Neural progenitor cell (in vitro differentiated cells): ENCODE data around the gene FAM83E. TPM values are rescaled to one million over a fixed set of nuclear protein-coding genes. Genes with fewer than 3 reads are reported as not detected.

Experiments
- DNase-seq: peaks from one replicate; pipeline ENCODE4 v3.0.0-alpha.2; 2016; ENCODE audit warnings: low spot score
- H2AFZ ChIP-seq: fragments of 200-600 bp; sonication (generic); replicated peaks from 2 replicates; pipeline ENCODE4 v1.6.1; 2016; ENCODE audit warnings: antibody characterized with exemption
- H3F3A ChIP-seq: fragments of 200-600 bp; sonication (generic); 2 replicates; pipeline ENCODE4 v1.6.1; 2016; ENCODE audit warnings: antibody characterized with exemption, low read depth
- H3K27ac ChIP-seq: fragments of 200-600 bp; sonication (generic); 2 replicates; pipeline ENCODE4 v1.5.1; 2016; ENCODE audit warnings: mild to moderate bottlenecking
- H3K27me3 ChIP-seq: fragments of 200-600 bp; sonication (generic); 2 replicates; pipeline ENCODE4 v1.6.1; 2016; ENCODE audit warnings: mild to moderate bottlenecking, moderate library complexity
- H3K36me3 ChIP-seq: fragments of 200-600 bp; sonication (generic); 2 replicates; pipeline ENCODE4 v1.5.1; 2016
- H3K4me1 ChIP-seq: fragments of 200-600 bp; sonication (generic); 2 replicates; pipeline ENCODE4 v1.6.1; 2016; ENCODE audit warnings: mixed run types
- H3K4me2 ChIP-seq: fragments of 200-600 bp; sonication (generic); 2 replicates; pipeline ENCODE4 v1.6.1; 2016
- H3K4me3 ChIP-seq: fragments of 200-600 bp; sonication (generic); 2 replicates; pipeline ENCODE4 v1.5.1; 2016
- H3K79me2 ChIP-seq: fragments of 200-600 bp; sonication (generic); 2 replicates; pipeline ENCODE4 v1.6.1; 2016; ENCODE audit warnings: low read depth
- H3K9ac ChIP-seq: fragments of 200-600 bp; sonication (generic); 2 replicates; pipeline ENCODE4 v1.6.1; 2016
- H3K9me3 ChIP-seq: fragments of 200-600 bp; sonication (generic); 2 replicates; pipeline ENCODE4 v1.5.1; 2016; ENCODE audit warnings: low read depth
- H4K20me1 ChIP-seq: fragments of 200-600 bp; sonication (generic); 2 replicates; pipeline ENCODE4 v1.6.1; 2016; ENCODE audit warnings: low read depth
- H3K27ac Mint-ChIP-seq: 3 replicates; pipeline ENCODE4 v1.8.0; 2021; ENCODE audit warnings: mixed read lengths
- H3K27me3 Mint-ChIP-seq: 2 replicates; pipeline ENCODE4 v1.8.0; 2022; ENCODE audit warnings: low read depth, mild to moderate bottlenecking, inconsistent platforms, moderate library complexity, mixed read lengths; ENCODE audit not compliant: insufficient read depth
- H3K36me3 Mint-ChIP-seq: 3 replicates; pipeline ENCODE4 v1.8.0; 2021; ENCODE audit warnings: mixed read lengths
- H3K4me1 Mint-ChIP-seq: 3 replicates; pipeline ENCODE4 v1.8.0; 2021; ENCODE audit warnings: mixed read lengths
- H3K4me3 Mint-ChIP-seq: 3 replicates; pipeline ENCODE4 v1.8.0; 2021; ENCODE audit warnings: mild to moderate bottlenecking, moderate library complexity, mixed read lengths
- H3K9me3 Mint-ChIP-seq: 3 replicates; pipeline ENCODE4 v1.8.0; 2020; ENCODE audit warnings: mixed read lengths
- EZH2 ChIP-seq: fragments of 200-600 bp; sonication (generic); IDR thresholded peaks from 2 replicates; pipeline ENCODE4 v1.6.1; 2017; ENCODE audit warnings: antibody characterized with exemption, mild to moderate bottlenecking, moderate library complexity
- EZH2phosphoT487 ChIP-seq: fragments of 200-600 bp; sonication (generic); IDR thresholded peaks from 2 replicates; pipeline ENCODE4 v1.6.1; 2017; ENCODE audit warnings: antibody characterized with exemption
- total RNA-seq: library from RNA; depleted of rRNA; stranded (reverse); fragments of >200 nt; gene quantifications from 2 replicates; pipeline ENCODE4 v1.2.3, GENCODE V29; 2015; ENCODE audit warnings: low replicate concordance
- TF ChIP-seq, protein P1 (sequence below): fragments of 200-600 bp; sonication (generic); IDR thresholded peaks from 2 replicates; pipeline ENCODE4 v1.5.1; 2017; ENCODE audit warnings: antibody characterized with exemption, mild to moderate bottlenecking

Gene FAM83E
- 0.06 and 2.6 TPM in 2 replicates for total RNA-seq

DNA sequence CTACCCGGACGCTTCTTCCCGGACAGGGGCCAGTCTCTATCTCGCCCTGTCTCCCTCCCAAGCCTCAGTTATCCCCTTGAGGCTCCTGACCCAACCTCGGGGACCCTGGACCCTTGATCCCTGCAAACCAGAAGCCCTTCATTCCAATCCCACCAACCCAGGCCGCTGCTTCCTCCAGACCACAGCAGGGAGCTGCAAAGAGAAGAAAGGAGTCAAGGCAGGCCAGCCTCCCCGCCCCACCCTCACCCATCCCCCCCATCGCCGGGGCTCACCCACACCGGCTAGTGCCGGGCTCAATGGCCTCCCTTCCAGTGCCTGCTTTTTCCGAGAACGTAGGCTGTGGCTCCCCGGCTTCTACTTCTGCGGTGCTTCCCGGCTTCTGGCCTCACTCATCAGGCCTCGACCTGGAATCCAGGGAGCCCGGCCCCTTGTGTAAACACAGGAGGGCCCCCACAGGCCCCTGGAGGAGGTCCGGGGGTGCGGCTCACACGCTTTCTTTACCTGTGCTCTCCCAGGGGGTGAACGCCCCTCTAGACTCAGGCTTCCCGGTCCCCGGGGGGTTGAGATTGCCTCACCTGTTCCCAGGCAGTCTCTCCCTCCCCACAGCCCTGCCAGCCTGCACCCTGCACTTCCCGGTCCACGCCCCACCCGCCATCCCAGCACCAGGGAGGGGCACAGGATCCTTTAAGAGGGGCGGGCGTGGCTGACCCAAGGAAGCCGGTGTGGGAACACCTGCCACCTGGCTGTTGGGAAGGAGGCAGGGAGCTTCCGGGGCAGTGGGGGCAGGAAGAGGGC is at the start of gene FAM83E:
TSS of gene FAM83E (minus strand) at position 641 of the 795 bp plus-strand sequence. CDS start 1,704 bp downstream, outside the sequence.
- H3K4me1 Mint-ChIP-seq: peaks cover 32% of the 10 kb centered on the region
- peaks cover 34% of the 10 kb centered on the region for H3K79me2 ChIP-seq
- no peaks in the 10 kb centered on the region for H3K9me3 ChIP-seq
- no peaks in the 10 kb centered on the region for H3K27me3 ChIP-seq
- no peaks in the 10 kb centered on the region for H3K36me3 ChIP-seq
- peak within 1 kb of the TSS; percentile 91 for H3K27ac ChIP-seq
- peak within 1 kb of the TSS; percentile 72 for H3K4me3 Mint-ChIP-seq
- peak within 1 kb of the TSS; percentile 76 for H3K4me2 ChIP-seq
- peaks cover 46% of the 10 kb centered on the region for H4K20me1 ChIP-seq
- peak within 1 kb of the TSS; percentile 28 for H3K4me3 ChIP-seq
- DNase-seq: peak; percentile 75
- TF ChIP-seq, protein P1, sequence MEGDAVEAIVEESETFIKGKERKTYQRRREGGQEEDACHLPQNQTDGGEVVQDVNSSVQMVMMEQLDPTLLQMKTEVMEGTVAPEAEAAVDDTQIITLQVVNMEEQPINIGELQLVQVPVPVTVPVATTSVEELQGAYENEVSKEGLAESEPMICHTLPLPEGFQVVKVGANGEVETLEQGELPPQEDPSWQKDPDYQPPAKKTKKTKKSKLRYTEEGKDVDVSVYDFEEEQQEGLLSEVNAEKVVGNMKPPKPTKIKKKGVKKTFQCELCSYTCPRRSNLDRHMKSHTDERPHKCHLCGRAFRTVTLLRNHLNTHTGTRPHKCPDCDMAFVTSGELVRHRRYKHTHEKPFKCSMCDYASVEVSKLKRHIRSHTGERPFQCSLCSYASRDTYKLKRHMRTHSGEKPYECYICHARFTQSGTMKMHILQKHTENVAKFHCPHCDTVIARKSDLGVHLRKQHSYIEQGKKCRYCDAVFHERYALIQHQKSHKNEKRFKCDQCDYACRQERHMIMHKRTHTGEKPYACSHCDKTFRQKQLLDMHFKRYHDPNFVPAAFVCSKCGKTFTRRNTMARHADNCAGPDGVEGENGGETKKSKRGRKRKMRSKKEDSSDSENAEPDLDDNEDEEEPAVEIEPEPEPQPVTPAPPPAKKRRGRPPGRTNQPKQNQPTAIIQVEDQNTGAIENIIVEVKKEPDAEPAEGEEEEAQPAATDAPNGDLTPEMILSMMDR: no peak
- no peak for TF ChIP-seq EZH2phosphoT487
- TF ChIP-seq EZH2: no peak
- peaks cover 6% of the 10 kb centered on the region for H3K27me3 Mint-ChIP-seq
- no peak within 1 kb of the TSS for H2AFZ ChIP-seq
- H3K4me1 ChIP-seq: peaks cover 42% of the 10 kb centered on the region
- H3K9me3 Mint-ChIP-seq: no peaks in the 10 kb centered on the region
- H3K9ac ChIP-seq: peak within 1 kb of the TSS; percentile 29
- H3K36me3 Mint-ChIP-seq: peaks cover 15% of the 10 kb centered on the region
- H3K27ac Mint-ChIP-seq: peak within 1 kb of the TSS; percentile 95
- peaks cover 55% of the 10 kb centered on the region for H3F3A ChIP-seq

DNA sequence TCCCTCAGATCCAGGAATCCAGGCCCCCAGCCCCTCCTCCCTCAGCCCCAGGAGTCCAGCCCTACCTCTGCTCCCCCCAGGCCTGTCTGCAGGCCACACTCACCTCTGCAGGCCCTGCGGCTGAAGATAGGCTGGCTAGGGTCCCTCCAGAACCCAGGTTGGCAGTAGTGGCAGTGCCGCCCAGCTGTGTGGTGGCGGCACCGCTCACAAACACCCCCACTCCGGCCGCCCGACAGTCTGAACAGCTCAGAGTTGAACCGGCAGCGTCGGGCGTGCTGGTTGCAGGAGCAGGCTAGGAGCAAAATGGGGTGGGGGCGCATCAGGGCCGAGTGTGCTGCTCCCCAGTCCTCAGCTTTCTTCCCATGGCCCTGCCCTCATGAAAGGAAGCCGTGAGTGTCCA is 49.6 kb upstream of the FAM83E start:
- H3K27ac ChIP-seq: no peak overlapping the region
- H3K4me2 ChIP-seq: no peak overlapping the region
- Mint-ChIP-seq H3K27me3 (peaks cover 7% of the 10 kb centered on the region), H3K4me3 (no peak overlapping the region), H3K27ac (no peak overlapping the region), H3K36me3 (no peaks in the 10 kb centered on the region), H3K4me1 (peaks cover 7% of the 10 kb centered on the region), H3K9me3 (peaks cover 3% of the 10 kb centered on the region)
- no peaks in the 10 kb centered on the region for H4K20me1 ChIP-seq
- no peak overlapping the region for H3K4me3 ChIP-seq
- H3K79me2 ChIP-seq: no peaks in the 10 kb centered on the region
- TF ChIP-seq EZH2phosphoT487 (no peak), EZH2 (no peak)
- TF ChIP-seq, protein P1: no peak
- peaks cover 6% of the 10 kb centered on the region for H3F3A ChIP-seq
- no peak overlapping the region for H2AFZ ChIP-seq
- DNase-seq: no peak
- no peak overlapping the region for H3K9ac ChIP-seq
- H3K27me3 ChIP-seq: no peaks in the 10 kb centered on the region
- no peaks in the 10 kb centered on the region for H3K36me3 ChIP-seq
- H3K9me3 ChIP-seq: no peaks in the 10 kb centered on the region
- H3K4me1 ChIP-seq: peaks cover 2% of the 10 kb centered on the region

DNA sequence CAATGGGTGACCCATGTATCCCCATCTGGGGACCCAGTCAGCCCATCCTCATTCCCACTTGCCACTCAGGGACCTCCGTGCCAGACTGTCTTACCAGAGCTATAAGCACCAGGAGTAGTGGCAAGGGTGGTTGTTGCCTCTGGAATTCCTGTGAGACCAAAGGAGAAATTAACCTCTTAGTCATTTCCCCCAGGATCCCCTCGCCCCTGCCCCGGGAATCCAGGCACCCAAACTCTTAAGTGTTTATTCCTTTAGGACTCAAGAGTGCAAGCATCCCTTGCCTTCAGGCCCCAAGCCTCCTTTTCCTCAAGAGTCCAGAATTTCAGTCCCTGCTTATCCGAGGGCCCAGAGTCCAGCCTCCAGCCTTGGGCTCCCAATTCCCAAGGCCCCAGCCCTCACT is 48.8 kb upstream of the FAM83E start:
- DNase-seq: no peak
- Mint-ChIP-seq H3K36me3 (no peaks in the 10 kb centered on the region), H3K4me3 (no peak overlapping the region), H3K27ac (no peak overlapping the region), H3K27me3 (peaks cover 4% of the 10 kb centered on the region), H3K9me3 (peaks cover 2% of the 10 kb centered on the region), H3K4me1 (peaks cover 7% of the 10 kb centered on the region)
- H3K79me2 ChIP-seq: no peaks in the 10 kb centered on the region
- no peaks in the 10 kb centered on the region for H4K20me1 ChIP-seq
- TF ChIP-seq EZH2phosphoT487 (no peak), EZH2 (no peak)
- TF ChIP-seq, protein P1: no peak
- no peak overlapping the region for H3K4me3 ChIP-seq
- H3F3A ChIP-seq: peaks cover 6% of the 10 kb centered on the region
- peaks cover 2% of the 10 kb centered on the region for H3K4me1 ChIP-seq
- H3K36me3 ChIP-seq: no peaks in the 10 kb centered on the region
- H3K9ac ChIP-seq: no peak overlapping the region
- no peaks in the 10 kb centered on the region for H3K9me3 ChIP-seq
- H3K27me3 ChIP-seq: no peaks in the 10 kb centered on the region
- H3K27ac ChIP-seq: no peak overlapping the region
- H3K4me2 ChIP-seq: no peak overlapping the region
- peak overlapping the region; percentile 7 for H2AFZ ChIP-seq
